ENCODE measurements around the gene KIRREL3. TPM values are rescaled to one million over a fixed set of nuclear protein-coding genes. Genes with fewer than 3 reads are reported as not detected.

Gene KIRREL3
- total and polyA plus RNA-seq, 9 of the 15 experiments (the other 6 are each of a cell fraction or from before 2014, with no cell fraction given), result 0.04 to 0.10 TPM; not detected in 7

DNA sequence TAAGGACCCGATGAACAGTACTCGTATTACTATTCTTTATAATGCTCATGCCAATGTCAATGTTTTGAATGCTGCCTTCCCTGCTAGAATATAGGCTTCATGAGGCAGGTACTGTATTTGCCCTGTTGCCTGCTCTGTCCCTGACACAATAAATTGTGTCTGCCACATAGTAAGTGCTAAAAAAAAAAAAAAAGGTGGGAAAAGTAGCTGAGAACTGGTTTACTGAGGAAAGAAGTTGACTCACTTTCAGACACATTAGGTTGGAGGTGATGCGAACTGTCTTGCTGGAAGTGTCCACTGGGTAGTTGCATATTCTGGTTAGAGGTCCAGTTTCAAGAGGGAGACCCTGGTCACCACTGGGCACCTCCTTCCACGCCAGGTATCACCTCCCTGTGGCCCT is 255.9 kb downstream of the KIRREL3 start (continued):
- TF ChIP-seq YY1 (IDR thresholded peaks at IDR 0.05; ENCODE audit: borderline replicate concordance in 1 of 3, control insufficient read depth in 1 of 3, extremely low read depth in 1 of 3, insufficient read depth in 3 of 3, insufficient read length in 1 of 3, insufficient replicate concordance in 2 of 3, low read depth in 1 of 3, low read length in 2 of 3) (no peak), ELF1 (tag; IDR thresholded peaks at IDR 0.05) (no peak), ZNF311 (CRISPR knock-in tag; IDR thresholded peaks at IDR 0.05) (no peak), DMBX1 (CRISPR knock-in tag; IDR thresholded peaks at IDR 0.05; ENCODE audit: borderline replicate concordance) (no peak), RBBP5 (IDR thresholded peaks at IDR 0.05; ENCODE audit: borderline replicate concordance, insufficient read depth, low read length, poor library complexity, severe bottlenecking) (no peak), RBFOX2 (IDR thresholded peaks at IDR 0.05; ENCODE audit: low read depth, low read length) (no peak), DACH1 (IDR thresholded peaks at IDR 0.05; ENCODE audit: partially characterized antibody) (no peak)

DNA sequence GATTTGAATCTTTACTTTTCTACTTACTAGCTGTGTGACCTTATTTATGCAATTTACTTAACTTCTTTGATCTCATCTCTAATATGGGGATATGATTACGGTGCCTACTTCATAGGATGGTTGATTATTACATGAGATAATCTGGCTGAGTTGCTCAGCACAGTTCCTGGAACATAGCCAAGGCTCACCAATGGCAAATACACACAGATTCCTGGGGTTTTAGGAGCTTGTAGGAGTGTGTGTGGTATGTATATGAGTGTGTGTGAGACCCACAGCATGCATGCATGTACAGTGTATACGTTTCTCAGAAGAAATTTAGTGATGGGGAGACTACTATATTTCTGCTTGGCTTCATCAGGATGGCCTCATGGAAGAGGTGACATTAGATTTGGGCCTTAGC is 256.9 kb downstream of the KIRREL3 start:
- no peak for DNase-seq (ENCODE audit: extremely low read depth in 1 of 4, low spot score in 3 of 4)
- Histone ChIP-seq H3K9ac (ENCODE audit: insufficient read depth in 1 of 2, low read depth in 2 of 2, low read length in 2 of 2) (no peak overlapping the region), H3K4me1 (replicated peaks in 1 of 2; ENCODE audit: control insufficient read depth in 2 of 2, insufficient read depth in 2 of 2, low read length in 2 of 2) (no peaks in the 10 kb centered on the region), H3K9me1 (ENCODE audit: control insufficient read depth, insufficient read depth, low read length) (no peaks in the 10 kb centered on the region), H3K27ac (ENCODE audit: extremely low read depth, low read depth, low read length) (no peak overlapping the region), H3K4me2 (ENCODE audit: insufficient read depth, low read length) (no peak overlapping the region), H3K4me3 (no peak overlapping the region), H2AFZ (ENCODE audit: low read depth, low read length) (no peak overlapping the region), H4K20me1 (replicated peaks; ENCODE audit: control insufficient read depth, insufficient read depth, low read length) (no peaks in the 10 kb centered on the region), H3K9me3 (replicated peaks; ENCODE audit: control insufficient read depth, insufficient read depth, low read depth, low read length) (no peaks in the 10 kb centered on the region), H3K79me2 (ENCODE audit: control insufficient read depth, insufficient read depth, low read length) (no peaks in the 10 kb centered on the region), H3K36me3 (ENCODE audit: control insufficient read depth, insufficient read depth, low read length) (no peaks in the 10 kb centered on the region), H3K27me3 (ENCODE audit: control insufficient read depth in 2 of 2, insufficient read depth in 2 of 2, low read length in 2 of 2) (peaks cover 8 to 12% of the 10 kb centered on the region in 2 experiments; a peak in 3 of 5 replicates)
- no peak for ATAC-seq
- 0% methylated on average over 2 of the region's 2 CpGs for WGBS (ENCODE audit: insufficient coverage, low coverage, missing lambda C conversion rate)
- intact Hi-C loops (cut with micrococcal nuclease) (no loop called here), in situ Hi-C loops (cut with MboI) (no loop called here)
- CTCF ChIA-PET (ENCODE audit: low intra/inter-chr PET ratio), result no interaction called here
- POLR2A ChIA-PET, result no interaction called here
- FAIRE-seq, result no peak
- BruUV-seq (replicated peaks), result no TSS peak
- TF ChIP-seq ZNF318 (IDR thresholded peaks at IDR 0.05; ENCODE audit: borderline replicate concordance in 1 of 2, low read depth in 1 of 2), result no peak
- TF ChIP-seq RBM15 (IDR thresholded peaks at IDR 0.05; ENCODE audit: insufficient read depth, low read length), result no peak
- TF ChIP-seq ZSCAN32 (CRISPR knock-in tag; IDR thresholded peaks at IDR 0.05), result no peak
- no peak for TF ChIP-seq ZNF263 (CRISPR knock-in tag; IDR thresholded peaks at IDR 0.05; ENCODE audit: borderline replicate concordance)

All from K562 (cell line).